Right cardiac atrium (tissue), 5 donors: Measurements from ENCODE around the gene TAS2R30. TPM values are rescaled to one million over a fixed set of nuclear protein-coding genes. Genes with fewer than 3 reads are reported as not detected.

Source experiments
- ATAC-seq, 2 donors: fragments of 200-7000 bp; cut with Tn5 transposase; one replicate each; pipeline versions ENCODE4 v1.8.0 to v1.9.1; 2020; ENCODE audit warnings: moderate library complexity in 2 of 2, mild to moderate bottlenecking in 1 of 2
- DNase-seq, 3 donors: peaks; one replicate each; pipeline ENCODE4 v3.0.0-alpha.2; 2020
- H3K27ac ChIP-seq: one replicate; pipeline ENCODE4 v1.5.1; 2013; ENCODE audit warnings: mild to moderate bottlenecking, low read length, control low read depth, moderate library complexity
- H3K27me3 ChIP-seq: one replicate; pipeline ENCODE4 v1.6.1; 2013; ENCODE audit not compliant: control insufficient read depth, insufficient read depth
- H3K4me1 ChIP-seq: one replicate; pipeline ENCODE4 v1.6.1; 2013; ENCODE audit warnings: low read length; ENCODE audit not compliant: control insufficient read depth, insufficient read depth
- H3K4me3 ChIP-seq: one replicate; pipeline ENCODE4 v1.5.1; 2013; ENCODE audit warnings: low read length, control low read depth
- H3K9me3 ChIP-seq: one replicate; pipeline ENCODE4 v1.6.1; 2013; ENCODE audit warnings: low read length; ENCODE audit not compliant: control insufficient read depth
- WGBS: extraction: QIAGEN DNeasy Blood & Tissue Kit; methylation state at CpG from one replicate; pipeline ENCODE4 v1.1.7; 2013; 5-methylcytosine and 5-hydroxymethylcytosine counted together
- intact Hi-C, 4 donors: fragments of 100-400 bp; cut with DNase I; formaldehyde crosslinking; loops; one replicate each; pipeline versions ENCODE4 v1.11.0 to v1.14.0; 2022 to 2023
- polyA plus RNA-seq: library from polyadenylated mRNA; stranded (reverse); fragments of 200-250 nt; gene quantifications from one replicate; pipeline ENCODE4 v1.2.3, GENCODE V29; 2013
- total RNA-seq, 4 donors: library from RNA; stranded (reverse); fragmentation: NEBNext Ultra II Directional; extraction: Animal tissue kit (Norgen Biotek cat#: 25700); gene quantifications; one replicate each; pipeline ENCODE4 v1.2.1, GENCODE V29; 2021
- donor health status: healthy with polysubstance abuse.
- donor health status: DM: no; HTN: yes; CAD: no.
- donor health status: DM: no; HTN: no; CAD: no.
- donor health status: DM: no; HTN: yes; CAD: no; lungs with severe emphysema.
- donor health status: DM: yes; HTN: yes; CAD: no.

Gene TAS2R30
- total and polyA plus RNA-seq, 5 donors: 0.25 to 1.6 (median 0.94) TPM

- Histone ChIP-seq H3K9me3 (no peaks in the 10 kb centered on the region), H3K27me3 (no peaks in the 10 kb centered on the region), H3K4me1 (no peaks in the 10 kb centered on the region), H3K27ac (no peak overlapping the region), H3K4me3 (no peak overlapping the region)
- intact Hi-C loops: no loop called here
- ATAC-seq: no peak
- 43% methylated on average over 5 of the region's 5 CpGs for WGBS
- no peak for DNase-seq
Observed at GRCh38 chr12:11158885-11159444, 24.5 kb upstream of the TAS2R30 start.

- H3K4me3 ChIP-seq: no peak overlapping the region
- no peak for ATAC-seq
- intact Hi-C loops: no loop called here
- no peaks in the 10 kb centered on the region for H3K4me1 ChIP-seq
- 98% methylated on average over 1 of the region's 1 CpG for WGBS
- no peaks in the 10 kb centered on the region for H3K9me3 ChIP-seq
- no peak overlapping the region for H3K27ac ChIP-seq
- no peaks in the 10 kb centered on the region for H3K27me3 ChIP-seq
- no peak for DNase-seq
Observed at GRCh38 chr12:11154400-11154925, 20.0 kb upstream of the TAS2R30 start.

- DNase-seq (no peak), ATAC-seq (no peak)
- H3K4me1 ChIP-seq: no peaks in the 10 kb centered on the region
- intact Hi-C loops: no loop called here
- no peak overlapping the region for H3K4me3 ChIP-seq
- H3K27me3 ChIP-seq: no peaks in the 10 kb centered on the region
- no peaks in the 10 kb centered on the region for H3K9me3 ChIP-seq
- WGBS: 87% methylated on average over 2 of the region's 2 CpGs
- H3K27ac ChIP-seq: no peak overlapping the region
Observed at GRCh38 chr12:11152725-11153124, 18.3 kb upstream of the TAS2R30 start.

- Histone ChIP-seq H3K27me3 (no peaks in the 10 kb centered on the region), H3K4me1 (no peaks in the 10 kb centered on the region), H3K4me3 (no peak overlapping the region), H3K27ac (no peak overlapping the region), H3K9me3 (no peaks in the 10 kb centered on the region)
- WGBS: 39% methylated on average over 1 of the region's 1 CpG
- intact Hi-C loops: no loop called here
- ATAC-seq (no peak), DNase-seq (no peak)
Observed at GRCh38 chr12:11150832-11151231, 16.4 kb upstream of the TAS2R30 start.

GRCh38 chr12:11147420-11147819, 13.0 kb upstream of the TAS2R30 start:
- no peaks in the 10 kb centered on the region for H3K27me3 ChIP-seq
- no peaks in the 10 kb centered on the region for H3K9me3 ChIP-seq
- intact Hi-C loops: no loop called here
- ATAC-seq: no peak
- no peak overlapping the region for H3K27ac ChIP-seq
- WGBS: 97% methylated on average over 1 of the region's 1 CpG
- no peaks in the 10 kb centered on the region for H3K4me1 ChIP-seq
- no peak overlapping the region for H3K4me3 ChIP-seq
- no peak for DNase-seq

GRCh38 chr12:11144297-11144696, 9.9 kb upstream of the TAS2R30 start:
- intact Hi-C loops: no loop called here
- ATAC-seq (no peak), DNase-seq (no peak)
- WGBS: 80% methylated on average over 5 of the region's 5 CpGs
- H3K4me1 ChIP-seq: no peaks in the 10 kb centered on the region
- H3K27ac ChIP-seq: no peak overlapping the region
- no peak overlapping the region for H3K4me3 ChIP-seq
- no peaks in the 10 kb centered on the region for H3K27me3 ChIP-seq
- H3K9me3 ChIP-seq: no peaks in the 10 kb centered on the region

- no peak for ATAC-seq
- H3K9me3 ChIP-seq: no peaks in the 10 kb centered on the region
- H3K27me3 ChIP-seq: no peaks in the 10 kb centered on the region
- no peak overlapping the region for H3K27ac ChIP-seq
- WGBS: 46% methylated on average over 2 of the region's 2 CpGs
- no peaks in the 10 kb centered on the region for H3K4me1 ChIP-seq
- DNase-seq: no peak
- no peak overlapping the region for H3K4me3 ChIP-seq
- intact Hi-C loops: no loop called here
Observed at GRCh38 chr12:11143352-11143751, 8.9 kb upstream of the TAS2R30 start.

GRCh38 chr12:11136075-11136474, 1.6 kb upstream of the TAS2R30 start:
- intact Hi-C loops: no loop called here
- WGBS: 46% methylated on average over 2 of the region's 2 CpGs

GRCh38 chr12:11133816-11134215, 628 bp downstream of the TAS2R30 start:
- DNase-seq: no peak
- Histone ChIP-seq H3K9me3 (no peaks in the 10 kb centered on the region), H3K4me3 (no peak overlapping the region), H3K27ac (no peak overlapping the region), H3K27me3 (no peaks in the 10 kb centered on the region), H3K4me1 (no peaks in the 10 kb centered on the region)
- WGBS: 69% methylated on average over 2 of the region's 2 CpGs
- ATAC-seq: no peak
- intact Hi-C loops: no loop called here

More at GRCh38 chr12:11136075-11136474, 1.6 kb upstream of the TAS2R30 start:
- no peak overlapping the region for H3K27ac ChIP-seq
- no peak for ATAC-seq
- DNase-seq: no peak
- no peaks in the 10 kb centered on the region for H3K27me3 ChIP-seq
- no peak overlapping the region for H3K4me3 ChIP-seq
- H3K9me3 ChIP-seq: no peaks in the 10 kb centered on the region
- H3K4me1 ChIP-seq: no peaks in the 10 kb centered on the region

GRCh38 chr12:11133162-11133561, 1.3 kb downstream of the TAS2R30 start:
- WGBS: 94% methylated on average over 2 of the region's 2 CpGs
- ATAC-seq: no peak
- Histone ChIP-seq H3K9me3 (no peaks in the 10 kb centered on the region), H3K4me1 (no peaks in the 10 kb centered on the region), H3K27me3 (no peaks in the 10 kb centered on the region), H3K4me3 (no peak overlapping the region), H3K27ac (no peak overlapping the region)
- intact Hi-C loops: no loop called here
- no peak for DNase-seq

GRCh38 chr12:11130999-11131398, 3.4 kb downstream of the TAS2R30 start:
- no peaks in the 10 kb centered on the region for H3K27me3 ChIP-seq
- intact Hi-C loops: no loop called here
- no peaks in the 10 kb centered on the region for H3K4me1 ChIP-seq
- DNase-seq: no peak
- no peaks in the 10 kb centered on the region for H3K9me3 ChIP-seq
- no peak overlapping the region for H3K4me3 ChIP-seq
- ATAC-seq: no peak
- WGBS: 0% methylated on average over 2 of the region's 2 CpGs
- H3K27ac ChIP-seq: no peak overlapping the region

GRCh38 chr12:11130382-11130781, 4.1 kb downstream of the TAS2R30 start:
- Histone ChIP-seq H3K4me3 (no peak overlapping the region), H3K4me1 (no peaks in the 10 kb centered on the region), H3K27me3 (no peaks in the 10 kb centered on the region), H3K27ac (no peak overlapping the region), H3K9me3 (no peaks in the 10 kb centered on the region)
- ATAC-seq: no peak
- DNase-seq: no peak
- intact Hi-C loops: no loop called here
- WGBS: 77% methylated on average over 3 of the region's 3 CpGs
